ENCODE results near the gene CDC6.

Gene CDC6

DNA sequence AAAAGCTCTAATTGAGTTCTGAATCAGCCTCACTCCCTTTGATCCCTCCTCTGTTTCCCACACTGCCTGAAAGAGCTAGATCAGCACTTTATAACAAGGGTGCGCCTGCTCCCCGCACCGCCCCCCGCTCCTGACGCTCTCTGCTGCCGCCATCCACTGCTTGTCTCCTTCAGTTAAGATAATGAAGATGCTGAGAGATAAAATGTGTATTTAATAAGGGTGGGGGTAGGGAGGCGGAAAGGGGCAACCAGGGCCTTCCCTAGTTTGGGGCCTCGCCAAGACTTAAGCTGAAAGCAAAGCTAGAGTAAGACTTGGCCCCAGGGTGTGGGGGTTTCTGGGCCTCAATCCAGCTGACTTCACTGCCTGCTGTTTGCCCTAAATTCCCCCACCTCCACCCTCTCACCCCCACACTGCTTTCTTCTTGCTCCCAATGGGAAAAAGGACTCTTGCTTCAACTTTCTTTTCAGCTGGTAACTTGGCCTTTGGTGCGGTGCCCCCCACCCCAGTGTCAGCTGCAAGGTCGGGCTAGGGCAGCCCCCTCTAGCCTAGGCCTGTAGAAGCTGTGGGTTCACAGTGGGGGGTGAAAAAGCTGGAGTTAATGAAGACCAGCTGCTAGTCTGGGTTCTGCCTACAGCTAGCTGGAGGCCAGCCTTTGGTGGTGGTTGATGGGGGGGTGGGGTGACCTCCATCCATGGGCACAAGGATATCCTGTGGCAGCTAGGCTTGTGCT is 19.5 kb downstream of the CDC6 start:
- TF ChIP-seq, protein P1, sequence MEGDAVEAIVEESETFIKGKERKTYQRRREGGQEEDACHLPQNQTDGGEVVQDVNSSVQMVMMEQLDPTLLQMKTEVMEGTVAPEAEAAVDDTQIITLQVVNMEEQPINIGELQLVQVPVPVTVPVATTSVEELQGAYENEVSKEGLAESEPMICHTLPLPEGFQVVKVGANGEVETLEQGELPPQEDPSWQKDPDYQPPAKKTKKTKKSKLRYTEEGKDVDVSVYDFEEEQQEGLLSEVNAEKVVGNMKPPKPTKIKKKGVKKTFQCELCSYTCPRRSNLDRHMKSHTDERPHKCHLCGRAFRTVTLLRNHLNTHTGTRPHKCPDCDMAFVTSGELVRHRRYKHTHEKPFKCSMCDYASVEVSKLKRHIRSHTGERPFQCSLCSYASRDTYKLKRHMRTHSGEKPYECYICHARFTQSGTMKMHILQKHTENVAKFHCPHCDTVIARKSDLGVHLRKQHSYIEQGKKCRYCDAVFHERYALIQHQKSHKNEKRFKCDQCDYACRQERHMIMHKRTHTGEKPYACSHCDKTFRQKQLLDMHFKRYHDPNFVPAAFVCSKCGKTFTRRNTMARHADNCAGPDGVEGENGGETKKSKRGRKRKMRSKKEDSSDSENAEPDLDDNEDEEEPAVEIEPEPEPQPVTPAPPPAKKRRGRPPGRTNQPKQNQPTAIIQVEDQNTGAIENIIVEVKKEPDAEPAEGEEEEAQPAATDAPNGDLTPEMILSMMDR (IDR thresholded peaks at IDR 0.05; ENCODE audit: extremely low read depth, missing control alignments), result no peak
- no peak for DNase-seq (ENCODE audit: low spot score)

DNA sequence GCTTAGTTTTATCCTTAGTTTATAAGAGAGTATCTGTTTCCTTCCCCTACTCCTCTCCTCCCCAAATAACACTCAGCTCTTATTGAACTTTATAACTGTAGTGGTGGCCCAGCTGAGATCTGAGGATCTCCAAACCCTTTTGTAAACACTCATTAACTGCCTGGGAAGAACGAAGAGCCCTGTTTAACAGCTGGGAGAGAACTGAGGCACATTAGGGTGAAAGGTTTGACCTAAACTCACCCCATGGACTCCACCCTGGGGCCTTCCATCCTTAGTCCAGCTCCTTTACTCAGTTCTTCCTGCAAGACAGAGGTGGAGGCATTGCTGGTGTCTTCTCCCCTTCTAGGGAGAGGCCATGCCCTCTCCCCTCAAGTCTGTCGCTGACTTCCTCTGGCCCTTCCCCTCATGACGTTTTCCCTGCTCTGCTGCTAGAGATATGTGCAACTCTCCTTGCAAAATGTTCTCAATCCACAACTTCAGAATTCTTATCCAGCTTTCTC is 20.1 kb downstream of the CDC6 start:
- TF ChIP-seq, protein P1 (IDR thresholded peaks at IDR 0.05; ENCODE audit: extremely low read depth, missing control alignments), result no peak
- DNase-seq (ENCODE audit: low spot score), result no peak

DNA sequence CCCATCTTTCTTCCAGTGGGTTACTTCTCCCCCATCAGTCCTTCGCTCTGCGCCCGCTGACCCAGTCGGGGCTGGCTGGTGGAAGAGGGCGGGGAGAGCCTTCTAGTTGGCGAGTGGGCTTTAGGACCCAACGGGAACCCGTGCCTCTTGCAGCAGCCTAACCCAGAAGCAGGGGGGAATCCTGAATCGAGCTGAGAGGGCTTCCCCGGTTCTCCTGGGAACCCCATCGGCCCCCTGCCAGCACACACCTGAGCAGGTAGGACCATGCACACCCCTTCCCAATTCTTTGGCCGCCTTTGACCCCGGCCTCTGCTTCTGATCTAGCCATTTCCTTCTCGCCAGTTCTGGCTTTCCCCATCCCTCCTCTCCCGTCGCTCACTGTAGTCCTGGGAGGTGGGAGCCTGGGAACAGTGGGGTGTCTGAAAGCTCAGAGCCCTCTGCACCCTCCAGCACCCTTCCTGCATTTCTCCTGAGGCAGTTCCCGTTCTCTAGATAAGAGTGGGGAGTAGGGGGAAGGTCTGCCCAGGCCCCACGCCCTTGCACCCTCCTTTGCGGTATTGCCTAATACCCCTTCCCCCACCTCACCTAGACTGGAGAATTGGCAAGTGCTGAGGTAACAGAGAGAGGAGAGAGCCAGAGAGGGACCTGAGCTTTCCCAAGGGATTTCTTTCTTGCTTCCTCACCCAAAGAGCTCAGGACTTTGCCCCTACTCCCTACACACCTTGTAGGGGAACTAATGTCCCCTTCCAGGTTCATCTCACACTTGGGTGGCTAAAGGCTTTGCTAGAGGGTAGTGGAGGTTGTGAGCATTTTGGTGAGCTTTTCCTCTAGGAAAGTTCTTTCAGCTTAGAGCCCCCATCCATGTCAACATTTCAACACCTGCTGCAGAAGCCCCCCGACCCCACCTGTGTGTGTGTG is 21.6 kb downstream of the CDC6 start, which contains the start of gene RARA:
Gene RARA (plus strand): TSS at position 150 of the 918 bp plus-strand sequence. CDS start 22,039 bp downstream, outside the sequence.
- TF ChIP-seq, protein P1 (IDR thresholded peaks at IDR 0.05; ENCODE audit: extremely low read depth, missing control alignments), result no peak
- DNase-seq (ENCODE audit: low spot score), result peak; percentile 74

DNA sequence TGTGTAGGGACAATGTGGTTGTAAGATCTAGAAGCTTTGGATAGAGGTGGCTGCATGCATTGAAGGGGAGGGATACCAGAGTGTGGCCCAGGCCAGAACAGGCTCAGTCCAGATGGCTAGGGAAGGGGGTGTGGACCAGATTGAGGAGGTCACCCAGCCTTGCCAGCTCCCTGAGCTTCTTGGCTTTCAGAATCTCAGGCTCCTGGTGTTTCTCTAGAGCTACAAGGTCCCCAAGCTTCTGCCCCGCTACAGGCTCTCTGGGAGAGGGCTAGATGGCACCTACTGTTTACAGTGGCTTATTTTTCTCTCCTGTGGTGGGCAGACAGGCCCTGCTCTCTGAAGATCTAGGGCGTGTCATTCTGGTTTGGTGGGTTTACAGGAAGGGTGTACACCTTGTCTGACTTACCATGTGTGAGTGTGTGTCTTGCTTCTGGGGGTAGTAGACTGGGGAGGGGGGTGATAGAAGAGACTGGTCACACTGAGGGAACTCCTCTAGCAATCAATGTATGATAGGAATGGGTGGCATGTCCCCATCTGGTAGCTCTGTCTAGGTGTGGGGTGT is 22.4 kb downstream of the CDC6 start:
- peak; percentile 13 for DNase-seq (ENCODE audit: low spot score)
- TF ChIP-seq, protein P1 (IDR thresholded peaks at IDR 0.05; ENCODE audit: extremely low read depth, missing control alignments), result no peak

DNA sequence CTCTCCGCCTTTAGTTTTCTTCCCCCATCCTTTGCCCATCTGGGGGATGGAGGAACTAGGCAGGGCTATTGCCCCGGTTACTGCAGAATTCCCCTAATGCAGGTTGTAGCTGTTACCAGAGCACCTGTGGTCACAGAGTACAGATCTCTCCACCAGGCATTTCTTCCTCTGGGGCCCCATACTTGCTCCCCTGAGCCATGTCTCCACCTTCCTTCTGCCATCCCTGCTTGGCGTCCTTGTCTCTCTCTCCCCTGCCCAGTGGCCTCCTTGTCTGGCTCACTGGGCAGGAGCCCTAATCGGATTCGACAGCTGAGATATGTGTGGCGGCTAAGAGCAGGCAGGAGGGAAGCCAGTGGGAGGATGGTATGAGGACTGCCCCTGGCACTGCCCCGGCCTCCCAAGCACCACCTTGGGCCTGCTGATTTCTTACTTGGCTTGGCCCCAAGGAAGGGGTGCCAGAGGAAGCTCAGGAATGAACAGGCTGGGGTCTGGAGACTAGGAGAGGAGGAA is 23.3 kb downstream of the CDC6 start:
- TF ChIP-seq, protein P1 (IDR thresholded peaks at IDR 0.05; ENCODE audit: extremely low read depth, missing control alignments), result no peak
- DNase-seq (ENCODE audit: low spot score), result peak; percentile 47

DNA sequence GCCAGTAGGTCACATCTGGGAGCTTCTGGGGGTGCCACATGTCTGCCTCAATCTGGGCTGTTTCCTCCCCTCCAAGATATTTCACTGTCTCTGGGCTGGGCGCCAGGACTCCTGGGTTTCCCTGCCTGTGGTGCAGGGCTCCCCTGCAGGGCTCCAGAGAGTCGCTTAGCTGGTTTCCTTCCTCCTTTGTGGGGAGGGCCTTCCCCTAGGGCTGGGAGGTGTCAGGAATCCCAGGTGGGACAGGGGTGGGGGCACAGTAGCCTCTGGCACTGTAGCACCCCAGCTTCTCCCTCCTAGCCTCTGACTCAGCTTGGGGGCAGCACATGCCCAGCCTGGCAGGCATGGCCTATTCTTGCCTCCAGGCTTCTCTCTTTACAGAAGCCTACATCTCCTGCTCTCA is 23.9 kb downstream of the CDC6 start:
- TF ChIP-seq, protein P1 (IDR thresholded peaks at IDR 0.05; ENCODE audit: extremely low read depth, missing control alignments), result no peak
- no peak for DNase-seq (ENCODE audit: low spot score)
